Activated naive CD4-positive, alpha-beta T cell treated with anti-CD3 and anti-CD28 coated beads, Interleukin-2, amount 10 ng/mL, durations not matched to agents 7 days and 5 days (primary cell): Measurements from ENCODE around the gene SRPK1.

Experiments
- CTCF ChIA-PET: fragments of 350-600 bp; sonication (Branson Sonifier 250); formaldehyde crosslinking; loops from one replicate; lab custom pipeline; 2021; ENCODE audit warnings: antibody characterized with exemption; lab: Charles Lee
- DNase-seq: peaks from one replicate; pipeline ENCODE4 v3.0.0-alpha.2; 2020
- H3K27ac Mint-ChIP-seq: one replicate; pipeline ENCODE4 v1.8.0; 2021; ENCODE audit warnings: mild to moderate bottlenecking, moderate library complexity, mixed read lengths
- H3K27me3 Mint-ChIP-seq: one replicate; pipeline ENCODE4 v1.8.0; 2021; ENCODE audit warnings: mild to moderate bottlenecking, mixed read lengths
- H3K36me3 Mint-ChIP-seq: one replicate; pipeline ENCODE4 v1.8.0; 2021; ENCODE audit warnings: mixed read lengths
- H3K4me1 Mint-ChIP-seq: one replicate; pipeline ENCODE4 v1.8.0; 2021; ENCODE audit warnings: mixed read lengths
- H3K4me3 Mint-ChIP-seq: one replicate; pipeline ENCODE4 v1.8.0; 2021; ENCODE audit warnings: mild to moderate bottlenecking, moderate library complexity, mixed read lengths
- H3K9me3 Mint-ChIP-seq: one replicate; pipeline ENCODE4 v1.8.0; 2021; ENCODE audit warnings: mixed read lengths

The SRPK1 gene

GRCh38 chr6:35920793-35921732 is at the start of gene SRPK1:
Gene SRPK1 (minus strand): TSS chr6:35921098. CDS start chr6:35921056, 42 bp downstream.
- peak; percentile 91 for DNase-seq
- Mint-ChIP-seq H3K9me3 (no peaks in the 10 kb centered on the region), H3K4me1 (peaks cover 41% of the 10 kb centered on the region), H3K27me3 (no peaks in the 10 kb centered on the region), H3K36me3 (peaks cover 20% of the 10 kb centered on the region), H3K4me3 (peak within 1 kb of the TSS; percentile 86), H3K27ac (peak within 1 kb of the TSS; percentile 87)
- CTCF ChIA-PET, result interaction anchor here (0.8 kb wide), 1 partner anchor 174 kb away, joined by 3 read pairs; no protein-coding TSS in a partner anchor

- no peak for DNase-seq
- no peaks in the 10 kb centered on the region for H3K9me3 Mint-ChIP-seq
- no peaks in the 10 kb centered on the region for H3K36me3 Mint-ChIP-seq
- CTCF ChIA-PET, result no interaction called here
- H3K27me3 Mint-ChIP-seq, result peaks cover 4% of the 10 kb centered on the region
- H3K4me1 Mint-ChIP-seq, result no peaks in the 10 kb centered on the region
- H3K4me3 Mint-ChIP-seq, result no peak overlapping the region
- no peak overlapping the region for H3K27ac Mint-ChIP-seq
Measured at GRCh38 chr6:35970181-35970580, 49.3 kb upstream of the SRPK1 start.

- no peak for DNase-seq
- no peak overlapping the region for H3K27ac Mint-ChIP-seq
- no peaks in the 10 kb centered on the region for H3K9me3 Mint-ChIP-seq
- CTCF ChIA-PET, result no interaction called here
- H3K27me3 Mint-ChIP-seq, result peaks cover 4% of the 10 kb centered on the region
- no peak overlapping the region for H3K4me3 Mint-ChIP-seq
- no peaks in the 10 kb centered on the region for H3K36me3 Mint-ChIP-seq
- H3K4me1 Mint-ChIP-seq, result no peaks in the 10 kb centered on the region
Measured at GRCh38 chr6:35969646-35970045, 48.7 kb upstream of the SRPK1 start.

- Mint-ChIP-seq H3K4me3 (no peak overlapping the region), H3K27me3 (peaks cover 4% of the 10 kb centered on the region), H3K36me3 (no peaks in the 10 kb centered on the region), H3K4me1 (no peaks in the 10 kb centered on the region), H3K27ac (no peak overlapping the region), H3K9me3 (no peaks in the 10 kb centered on the region)
- CTCF ChIA-PET, result no interaction called here
- DNase-seq, result no peak
Measured at GRCh38 chr6:35968821-35969220, 47.9 kb upstream of the SRPK1 start.

GRCh38 chr6:35967076-35967774 is 46.3 kb upstream of the SRPK1 start:
- DNase-seq, result no peak
- peaks cover 4% of the 10 kb centered on the region for H3K27me3 Mint-ChIP-seq
- no peak overlapping the region for H3K27ac Mint-ChIP-seq
- no peak overlapping the region for H3K4me3 Mint-ChIP-seq
- no peaks in the 10 kb centered on the region for H3K4me1 Mint-ChIP-seq
- CTCF ChIA-PET, result no interaction called here
- H3K36me3 Mint-ChIP-seq, result no peaks in the 10 kb centered on the region
- H3K9me3 Mint-ChIP-seq, result no peaks in the 10 kb centered on the region

- H3K9me3 Mint-ChIP-seq, result no peaks in the 10 kb centered on the region
- CTCF ChIA-PET, result no interaction called here
- H3K27me3 Mint-ChIP-seq, result peaks cover 35% of the 10 kb centered on the region
- H3K4me3 Mint-ChIP-seq, result no peak overlapping the region
- no peak overlapping the region for H3K27ac Mint-ChIP-seq
- H3K4me1 Mint-ChIP-seq, result no peaks in the 10 kb centered on the region
- no peak for DNase-seq
- H3K36me3 Mint-ChIP-seq, result no peaks in the 10 kb centered on the region
Measured at GRCh38 chr6:35962779-35963560, 42.1 kb upstream of the SRPK1 start.

- peaks cover 40% of the 10 kb centered on the region for H3K27me3 Mint-ChIP-seq
Measured at GRCh38 chr6:35960187-35960586, 39.3 kb upstream of the SRPK1 start.

GRCh38 chr6:35955970-35956369 is 35.1 kb upstream of the SRPK1 start:
- peak; percentile 30 for DNase-seq
- Mint-ChIP-seq H3K27me3 (peaks cover 31% of the 10 kb centered on the region), H3K36me3 (no peaks in the 10 kb centered on the region), H3K9me3 (no peaks in the 10 kb centered on the region), H3K27ac (no peak overlapping the region), H3K4me1 (peaks cover 4% of the 10 kb centered on the region), H3K4me3 (no peak overlapping the region)
- CTCF ChIA-PET, result interaction anchor here (1.0 to 3.7 kb wide), 4 partner anchors 22 to 219 kb away, joined by 3 to 19 read pairs (median 4); partner anchors contain the start of gene ARMC12

More at GRCh38 chr6:35960187-35960586, 39.3 kb upstream of the SRPK1 start:
- CTCF ChIA-PET, result interaction anchor here (0.5 to 1.0 kb wide), 2 partner anchors 28 to 206 kb away, joined by 3 read pairs; no protein-coding TSS in a partner anchor
- no peak overlapping the region for H3K27ac Mint-ChIP-seq
- H3K4me3 Mint-ChIP-seq, result no peak overlapping the region
- H3K36me3 Mint-ChIP-seq, result no peaks in the 10 kb centered on the region
- no peaks in the 10 kb centered on the region for H3K9me3 Mint-ChIP-seq
- no peak for DNase-seq
- H3K4me1 Mint-ChIP-seq, result no peaks in the 10 kb centered on the region

- H3K27me3 Mint-ChIP-seq, result peaks cover 26% of the 10 kb centered on the region
- DNase-seq, result no peak
- CTCF ChIA-PET, result interaction anchor here (1.0 to 3.7 kb wide), 4 partner anchors 21 to 219 kb away, joined by 3 to 19 read pairs (median 4); partner anchors contain the start of gene ARMC12
- H3K4me1 Mint-ChIP-seq, result peaks cover 4% of the 10 kb centered on the region
- no peaks in the 10 kb centered on the region for H3K9me3 Mint-ChIP-seq
- no peaks in the 10 kb centered on the region for H3K36me3 Mint-ChIP-seq
- H3K27ac Mint-ChIP-seq, result no peak overlapping the region
- H3K4me3 Mint-ChIP-seq, result no peak overlapping the region
Measured at GRCh38 chr6:35955521-35955920, 34.6 kb upstream of the SRPK1 start.

- DNase-seq, result no peak
- CTCF ChIA-PET, result interaction anchor here (1.0 to 3.7 kb wide), 4 partner anchors 22 to 218 kb away, joined by 3 to 19 read pairs (median 4); partner anchors contain the start of gene ARMC12
Measured at GRCh38 chr6:35955071-35955470, 34.2 kb upstream of the SRPK1 start.

GRCh38 chr6:35954333-35954732 is 33.4 kb upstream of the SRPK1 start:
- Mint-ChIP-seq H3K4me3 (no peak overlapping the region), H3K9me3 (no peaks in the 10 kb centered on the region), H3K27ac (no peak overlapping the region), H3K27me3 (peaks cover 16% of the 10 kb centered on the region), H3K36me3 (no peaks in the 10 kb centered on the region), H3K4me1 (peaks cover 4% of the 10 kb centered on the region)
- DNase-seq, result no peak
- CTCF ChIA-PET, result interaction anchor here (1.3 to 1.4 kb wide), 2 partner anchors 23 to 190 kb away, joined by 3 read pairs; no protein-coding TSS in a partner anchor

More at GRCh38 chr6:35955071-35955470, 34.2 kb upstream of the SRPK1 start:
- Mint-ChIP-seq H3K4me1 (peaks cover 4% of the 10 kb centered on the region), H3K36me3 (no peaks in the 10 kb centered on the region), H3K27ac (no peak overlapping the region), H3K4me3 (no peak overlapping the region), H3K9me3 (no peaks in the 10 kb centered on the region), H3K27me3 (peaks cover 22% of the 10 kb centered on the region)

GRCh38 chr6:35948725-35949124 is 27.8 kb upstream of the SRPK1 start:
- no peak overlapping the region for H3K27ac Mint-ChIP-seq
- H3K4me1 Mint-ChIP-seq, result peaks cover 4% of the 10 kb centered on the region
- no peaks in the 10 kb centered on the region for H3K36me3 Mint-ChIP-seq
- H3K27me3 Mint-ChIP-seq, result peaks cover 3% of the 10 kb centered on the region
- no peaks in the 10 kb centered on the region for H3K9me3 Mint-ChIP-seq
- CTCF ChIA-PET, result interaction anchor here (0.6 kb wide), 1 partner anchor 294 kb away, joined by 3 read pairs; no protein-coding TSS in a partner anchor
- H3K4me3 Mint-ChIP-seq, result no peak overlapping the region
- no peak for DNase-seq

- Mint-ChIP-seq H3K36me3 (no peaks in the 10 kb centered on the region), H3K4me3 (no peak overlapping the region), H3K9me3 (peaks cover 2% of the 10 kb centered on the region), H3K27me3 (peaks cover 13% of the 10 kb centered on the region), H3K27ac (no peak overlapping the region), H3K4me1 (no peaks in the 10 kb centered on the region)
- DNase-seq, result no peak
- CTCF ChIA-PET, result no interaction called here
Measured at GRCh38 chr6:35945650-35946025, 24.7 kb upstream of the SRPK1 start.
